Measurements from ENCODE around the gene PISD.

- TF ChIP-seq CTCF (conservative IDR thresholded peaks at IDR 0.05; ENCODE audit: low read depth, low read length): no peak
- TF ChIP-seq EZH2 (IDR thresholded peaks at IDR 0.05; ENCODE audit: low read length, unreplicated experiment): no peak
- TF ChIP-seq EZH2phosphoT487 (IDR thresholded peaks at IDR 0.05; ENCODE audit: borderline replicate concordance, low read length): no peak
These were observed 57.8 kb downstream of the PISD start for GRCh38 chr22:31604137-31604705.
